Spleen (tissue), 7 donors: ENCODE results near the gene WASHC2C.
"Not testable (repeated sequence)": the region's sequence is repeated elsewhere in the genome, so short reads cannot be mapped to it uniquely, and the experiment has no call there.

Source experiments
- POLR2A ChIP-seq, 3 donors: fragments of 450-650 bp; IDR thresholded peaks; one replicate each; pipeline ENCODE4 v1.5.1; 2017; ENCODE audit warnings: antibody characterized with exemption in 3 of 3, mild to moderate bottlenecking in 1 of 3
- POLR2AphosphoS5 ChIP-seq, 3 donors: sonication (generic); formaldehyde crosslinking; IDR thresholded peaks; one replicate each; pipeline ENCODE4 v1.5.1; 2017; ENCODE audit warnings: antibody characterized with exemption in 3 of 3
- TF ChIP-seq, protein P1 (sequence below), 11 experiments: fragments of 200-600 bp in 7 of 11; fragments of 450-650 bp in 4 of 11; sonication (generic) in 4 of 11; IDR thresholded peaks in 8 of 11; conservative IDR thresholded peaks in 3 of 11; 1 replicate in 7 of 11; 2 replicates in 4 of 11; pipeline versions ENCODE4 v1.4.0 to v1.8.0; 2016 to 2021; ENCODE audit warnings: antibody characterized with exemption in 11 of 11, inconsistent platforms in 4 of 11, mild to moderate bottlenecking in 1 of 11
- donor health status: DM: no; HTN: no; CAD: no; lungs with moderate emphysema.
- donor health status: DM: no; HTN: no; CAD: no.
- donor health status: DM: no; HTN: no; CAD: no.

DNA sequence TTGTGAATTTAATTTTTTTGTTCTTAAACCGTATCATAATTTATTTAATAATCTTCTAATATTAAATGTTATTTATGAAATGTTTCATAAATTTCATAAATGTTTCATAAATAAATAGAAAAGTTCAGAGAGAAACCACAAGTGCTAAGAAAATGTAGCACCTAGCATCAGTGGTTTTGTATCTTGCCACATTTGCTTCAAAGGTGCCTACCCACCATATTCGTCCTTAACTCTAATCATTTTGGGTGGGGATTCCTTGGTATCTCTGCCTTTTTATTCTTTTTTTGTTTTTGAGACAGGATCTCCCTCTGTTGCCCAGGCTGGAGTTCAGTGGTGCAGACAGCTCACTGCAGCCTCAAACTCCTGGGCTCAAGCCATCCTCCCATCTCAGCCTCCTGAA, 7.4 kb downstream of the WASHC2C start:
- TF ChIP-seq, protein P1, sequence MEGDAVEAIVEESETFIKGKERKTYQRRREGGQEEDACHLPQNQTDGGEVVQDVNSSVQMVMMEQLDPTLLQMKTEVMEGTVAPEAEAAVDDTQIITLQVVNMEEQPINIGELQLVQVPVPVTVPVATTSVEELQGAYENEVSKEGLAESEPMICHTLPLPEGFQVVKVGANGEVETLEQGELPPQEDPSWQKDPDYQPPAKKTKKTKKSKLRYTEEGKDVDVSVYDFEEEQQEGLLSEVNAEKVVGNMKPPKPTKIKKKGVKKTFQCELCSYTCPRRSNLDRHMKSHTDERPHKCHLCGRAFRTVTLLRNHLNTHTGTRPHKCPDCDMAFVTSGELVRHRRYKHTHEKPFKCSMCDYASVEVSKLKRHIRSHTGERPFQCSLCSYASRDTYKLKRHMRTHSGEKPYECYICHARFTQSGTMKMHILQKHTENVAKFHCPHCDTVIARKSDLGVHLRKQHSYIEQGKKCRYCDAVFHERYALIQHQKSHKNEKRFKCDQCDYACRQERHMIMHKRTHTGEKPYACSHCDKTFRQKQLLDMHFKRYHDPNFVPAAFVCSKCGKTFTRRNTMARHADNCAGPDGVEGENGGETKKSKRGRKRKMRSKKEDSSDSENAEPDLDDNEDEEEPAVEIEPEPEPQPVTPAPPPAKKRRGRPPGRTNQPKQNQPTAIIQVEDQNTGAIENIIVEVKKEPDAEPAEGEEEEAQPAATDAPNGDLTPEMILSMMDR (IDR thresholded peaks at IDR 0.05 in 8 of 11, conservative IDR thresholded peaks at IDR 0.05 in 3 of 11): not testable (repeated sequence)
- not testable (repeated sequence) for TF ChIP-seq POLR2AphosphoS5, POLR2A (IDR thresholded peaks at IDR 0.05)
